SK-N-SH (cell line): ENCODE results near the gene ARL14. TPM values are rescaled to one million over a fixed set of nuclear protein-coding genes. Genes with fewer than 3 reads are reported as not detected.

Experiments used
- CTCF ChIA-PET: fragments of 300-600, 350-600 bp; formaldehyde crosslinking; extraction: SDS; loops from one replicate; lab custom pipeline; 2021; lab: Yijun Ruan, JAX
- POLR2A ChIA-PET: fragments of 350-600 bp; sonication (Branson Sonifier 250); formaldehyde crosslinking; extraction: SDS; loops from one replicate; lab custom pipeline; 2020; ENCODE audit warnings: antibody characterized with exemption, inconsistent platforms; lab: Yijun Ruan, JAX
- DNase-seq: peaks from one replicate; pipeline ENCODE4 v3.0.0; 2012
- H2AFZ ChIP-seq: fragments of 200-600 bp; sonication (generic); 2 replicates; pipeline ENCODE4 v1.8.1; 2016; ENCODE audit warnings: antibody characterized with exemption, mild to moderate bottlenecking, low read depth
- H3F3A ChIP-seq: fragments of 200-600 bp; sonication (generic); replicated peaks from 2 replicates; pipeline ENCODE3; 2016; ENCODE audit warnings: antibody characterized with exemption, mild to moderate bottlenecking; ENCODE audit not compliant: insufficient read depth
- H3K27ac ChIP-seq, 2 experiments: fragments of 200-500 bp in 1 of 2; fragments of 200-600 bp in 1 of 2; sonication (Bioruptor generic) in 1 of 2; sonication (generic), shearing (Covaris generic) in 1 of 2; 2 replicates each; pipeline versions ENCODE4 v1.5.1 to v1.6.1; 2014 to 2016; ENCODE audit warnings: low read depth in 2 of 2, inconsistent platforms in 1 of 2, low read length in 1 of 2, mild to moderate bottlenecking in 1 of 2, mixed read lengths in 1 of 2
- H3K27me3 ChIP-seq: fragments of 200-600 bp; sonication (generic), shearing (Covaris generic); 2 replicates; pipeline ENCODE4 v1.6.1; 2016; ENCODE audit warnings: mixed run types; ENCODE audit not compliant: insufficient read depth
- H3K36me3 ChIP-seq, 2 experiments: fragments of 200-500 bp in 1 of 2; fragments of 200-600 bp in 1 of 2; sonication (Bioruptor generic) in 1 of 2; sonication (generic) in 1 of 2; replicated peaks in 1 of 2; 2 replicates each; pipeline versions ENCODE3 to v1.5.1; 2014 to 2016; ENCODE audit warnings: low read length in 1 of 2, mild to moderate bottlenecking in 1 of 2; ENCODE audit not compliant: insufficient read depth in 2 of 2, control insufficient read depth in 1 of 2
- H3K4me1 ChIP-seq, 2 experiments: fragments of 200-500 bp in 1 of 2; fragments of 200-600 bp in 1 of 2; sonication (Bioruptor generic) in 1 of 2; sonication (generic), shearing (Covaris generic) in 1 of 2; 2 replicates each; pipeline versions ENCODE4 v1.5.1 to v1.6.1; 2014 to 2016; ENCODE audit warnings: low read depth in 1 of 2, low read length in 1 of 2, mixed run types in 1 of 2; ENCODE audit not compliant: insufficient read depth in 2 of 2, control insufficient read depth in 1 of 2
- H3K4me2 ChIP-seq: fragments of 200-600 bp; sonication (generic), shearing (Covaris generic); 2 replicates; pipeline ENCODE4 v1.6.1; 2017; ENCODE audit warnings: mixed run types
- H3K4me3 ChIP-seq, 2 experiments: fragments of 200-500 bp in 1 of 2; fragments of 200-600 bp in 1 of 2; sonication (Bioruptor generic) in 1 of 2; sonication (generic), shearing (Covaris generic) in 1 of 2; 2 replicates each; pipeline versions ENCODE4 v1.5.1 to v1.8.1; 2014 to 2016; ENCODE audit warnings: low read depth in 2 of 2, inconsistent platforms in 1 of 2, low read length in 1 of 2, mild to moderate bottlenecking in 1 of 2, mixed read lengths in 1 of 2, moderate library complexity in 1 of 2
- H3K79me2 ChIP-seq: fragments of 200-600 bp; sonication (generic); 2 replicates; pipeline ENCODE4 v1.8.1; 2017; ENCODE audit warnings: mild to moderate bottlenecking; ENCODE audit not compliant: insufficient read depth
- H3K9ac ChIP-seq: fragments of 200-600 bp; sonication (generic); 2 replicates; pipeline ENCODE4 v1.6.1; 2017; ENCODE audit warnings: mixed run types
- H3K9me2 ChIP-seq: fragments of 200-600 bp; sonication (generic); 2 replicates; pipeline ENCODE4 v1.6.1; 2017; ENCODE audit warnings: mixed run types
- H3K9me3 ChIP-seq: fragments of 200-600 bp; sonication (generic); 2 replicates; pipeline ENCODE4 v1.6.1; 2017; ENCODE audit warnings: mixed run types, mild to moderate bottlenecking, moderate library complexity
- H4K20me1 ChIP-seq: fragments of 200-600 bp; sonication (generic); 2 replicates; pipeline ENCODE4 v1.6.1; 2017; ENCODE audit warnings: mild to moderate bottlenecking, mixed run types; ENCODE audit not compliant: insufficient read depth
- EZH2phosphoT487 ChIP-seq: fragments of 200-600 bp; sonication (generic); IDR thresholded peaks from 2 replicates; pipeline ENCODE4 v1.6.1; 2017; ENCODE audit warnings: low read depth, mixed run types, mild to moderate bottlenecking, antibody characterized with exemption, moderate library complexity, borderline replicate concordance
- FOSL2 ChIP-seq: IDR thresholded peaks from 2 replicates; pipeline ENCODE4 v1.4.0; 2012; ENCODE audit warnings: low read depth, mild to moderate bottlenecking, moderate library complexity, borderline replicate concordance
- FOXJ3 ChIP-seq: sonication (generic); formaldehyde crosslinking; IDR thresholded peaks from 2 replicates; pipeline ENCODE4 v1.5.1; 2020; ENCODE audit warnings: mild to moderate bottlenecking, missing genetic modification reagents
- MXI1 ChIP-seq: IDR thresholded peaks from 2 replicates; pipeline ENCODE4 v1.6.1; 2012; ENCODE audit warnings: mild to moderate bottlenecking, low read depth, low read length, improper control_type of control experiment
- POLR2AphosphoS5 ChIP-seq: IDR thresholded peaks from 2 replicates; pipeline ENCODE4 v1.6.1; 2012; ENCODE audit warnings: low read depth, low read length
- RAD21 ChIP-seq: IDR thresholded peaks from 2 replicates; pipeline ENCODE4 v1.6.1; 2012; ENCODE audit warnings: mild to moderate bottlenecking, low read length
- RCOR1 ChIP-seq: fragments of 150-350 bp; IDR thresholded peaks from 2 replicates; pipeline ENCODE4 v1.6.1; 2017; ENCODE audit warnings: antibody characterized with exemption, low read length
- RFX5 ChIP-seq: IDR thresholded peaks from 2 replicates; pipeline ENCODE4 v1.6.1; 2012; ENCODE audit warnings: mild to moderate bottlenecking, improper control_type of control experiment, low read length
- RXRA ChIP-seq: IDR thresholded peaks from 2 replicates; pipeline ENCODE4 v1.4.0; 2012; ENCODE audit warnings: low read depth, mild to moderate bottlenecking, borderline replicate concordance
- TAF1 ChIP-seq: IDR thresholded peaks from 2 replicates; pipeline ENCODE4 v1.6.1; 2012; ENCODE audit warnings: low read depth, mild to moderate bottlenecking, low read length, moderate library complexity, borderline replicate concordance
- TEAD4 ChIP-seq: IDR thresholded peaks from 2 replicates; pipeline ENCODE4 v1.4.0; 2012; ENCODE audit warnings: mild to moderate bottlenecking, borderline replicate concordance; ENCODE audit not compliant: insufficient read depth
- YY1 ChIP-seq: IDR thresholded peaks from 2 replicates; pipeline ENCODE4 v1.4.0; 2012; ENCODE audit warnings: low read depth, mild to moderate bottlenecking
- WGBS: methylation state at CpG from one replicate; pipeline ENCODE4 v1.1.6; 2017; ENCODE audit warnings: low lambda C conversion rate; 5-methylcytosine and 5-hydroxymethylcytosine counted together
- polyA plus RNA-seq, 3 experiments: library from polyadenylated mRNA; depleted of rRNA; stranded (reverse); fragments of >200 nt; gene quantifications; 2 replicates each; pipeline ENCODE4 v1.2.3, GENCODE V29; 2012
- TF ChIP-seq, protein P1 (sequence below): IDR thresholded peaks from 2 replicates; pipeline ENCODE4 v1.4.0; 2012; ENCODE audit warnings: low read depth
- TF ChIP-seq, protein P2 (sequence below): fragments of 150-350 bp; IDR thresholded peaks from 2 replicates; pipeline ENCODE4 v1.6.1; 2016; ENCODE audit warnings: mild to moderate bottlenecking, low read depth, low read length
- TF ChIP-seq, protein P3 (sequence below): fragments of 200-600 bp; sonication (generic); IDR thresholded peaks from 2 replicates; pipeline ENCODE4 v1.6.1; 2017; ENCODE audit warnings: antibody characterized with exemption, mild to moderate bottlenecking, moderate library complexity
- TF ChIP-seq, protein P4 (sequence below): IDR thresholded peaks from 2 replicates; pipeline ENCODE4 v1.4.0; 2012; ENCODE audit warnings: low read depth, borderline replicate concordance
- TF ChIP-seq, protein P5 (sequence below): IDR thresholded peaks from 2 replicates; pipeline ENCODE4 v1.6.1; 2012; ENCODE audit warnings: mild to moderate bottlenecking, low read depth, low read length, moderate library complexity
- TF ChIP-seq, protein P6 (sequence below): fragments of 150-350 bp; IDR thresholded peaks from 2 replicates; pipeline ENCODE4 v1.6.1; 2017; ENCODE audit warnings: antibody characterized with exemption, low read length, low read depth, borderline replicate concordance

Gene ARL14
- polyA plus RNA-seq, 1 of the 3 experiments (the other 2 are of a cell fraction) = not detected

DNA sequence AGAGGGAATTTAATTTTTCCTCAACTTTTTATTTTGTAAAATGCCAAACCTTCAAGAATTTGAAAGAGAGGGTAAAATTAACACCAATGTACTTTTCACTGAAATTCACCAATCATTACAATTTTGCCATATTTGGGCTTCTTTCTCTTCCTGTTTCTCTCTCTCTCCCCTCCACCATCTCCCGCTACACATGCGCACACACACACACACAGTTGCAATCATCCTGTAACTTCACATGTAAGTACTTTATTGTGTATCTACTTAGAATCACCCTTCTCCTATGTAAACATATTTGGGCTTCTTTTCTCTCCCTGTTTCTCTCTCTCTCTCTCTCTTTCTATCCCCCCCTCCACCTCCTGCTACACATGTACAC is 7.4 kb downstream of the ARL14 start:
- no peak overlapping the region for H2AFZ ChIP-seq
- no peaks in the 10 kb centered on the region for H3F3A ChIP-seq
- H3K27ac ChIP-seq = no peak overlapping the region
- H4K20me1 ChIP-seq = no peaks in the 10 kb centered on the region
- H3K36me3 ChIP-seq = no peaks in the 10 kb centered on the region
- H3K27me3 ChIP-seq = no peaks in the 10 kb centered on the region
- H3K9ac ChIP-seq = no peak overlapping the region
- TF ChIP-seq FOXJ3 (CRISPR knock-in tag) = no peak
- TF ChIP-seq, protein P1, sequence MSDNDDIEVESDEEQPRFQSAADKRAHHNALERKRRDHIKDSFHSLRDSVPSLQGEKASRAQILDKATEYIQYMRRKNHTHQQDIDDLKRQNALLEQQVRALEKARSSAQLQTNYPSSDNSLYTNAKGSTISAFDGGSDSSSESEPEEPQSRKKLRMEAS = no peak
- TF ChIP-seq, protein P2, sequence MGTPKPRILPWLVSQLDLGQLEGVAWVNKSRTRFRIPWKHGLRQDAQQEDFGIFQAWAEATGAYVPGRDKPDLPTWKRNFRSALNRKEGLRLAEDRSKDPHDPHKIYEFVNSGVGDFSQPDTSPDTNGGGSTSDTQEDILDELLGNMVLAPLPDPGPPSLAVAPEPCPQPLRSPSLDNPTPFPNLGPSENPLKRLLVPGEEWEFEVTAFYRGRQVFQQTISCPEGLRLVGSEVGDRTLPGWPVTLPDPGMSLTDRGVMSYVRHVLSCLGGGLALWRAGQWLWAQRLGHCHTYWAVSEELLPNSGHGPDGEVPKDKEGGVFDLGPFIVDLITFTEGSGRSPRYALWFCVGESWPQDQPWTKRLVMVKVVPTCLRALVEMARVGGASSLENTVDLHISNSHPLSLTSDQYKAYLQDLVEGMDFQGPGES = no peak
- no peak for TF ChIP-seq RFX5
- TF ChIP-seq RXRA = no peak
- TF ChIP-seq RAD21 = no peak
- TF ChIP-seq, protein P3, sequence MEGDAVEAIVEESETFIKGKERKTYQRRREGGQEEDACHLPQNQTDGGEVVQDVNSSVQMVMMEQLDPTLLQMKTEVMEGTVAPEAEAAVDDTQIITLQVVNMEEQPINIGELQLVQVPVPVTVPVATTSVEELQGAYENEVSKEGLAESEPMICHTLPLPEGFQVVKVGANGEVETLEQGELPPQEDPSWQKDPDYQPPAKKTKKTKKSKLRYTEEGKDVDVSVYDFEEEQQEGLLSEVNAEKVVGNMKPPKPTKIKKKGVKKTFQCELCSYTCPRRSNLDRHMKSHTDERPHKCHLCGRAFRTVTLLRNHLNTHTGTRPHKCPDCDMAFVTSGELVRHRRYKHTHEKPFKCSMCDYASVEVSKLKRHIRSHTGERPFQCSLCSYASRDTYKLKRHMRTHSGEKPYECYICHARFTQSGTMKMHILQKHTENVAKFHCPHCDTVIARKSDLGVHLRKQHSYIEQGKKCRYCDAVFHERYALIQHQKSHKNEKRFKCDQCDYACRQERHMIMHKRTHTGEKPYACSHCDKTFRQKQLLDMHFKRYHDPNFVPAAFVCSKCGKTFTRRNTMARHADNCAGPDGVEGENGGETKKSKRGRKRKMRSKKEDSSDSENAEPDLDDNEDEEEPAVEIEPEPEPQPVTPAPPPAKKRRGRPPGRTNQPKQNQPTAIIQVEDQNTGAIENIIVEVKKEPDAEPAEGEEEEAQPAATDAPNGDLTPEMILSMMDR = no peak
- TF ChIP-seq, protein P4, sequence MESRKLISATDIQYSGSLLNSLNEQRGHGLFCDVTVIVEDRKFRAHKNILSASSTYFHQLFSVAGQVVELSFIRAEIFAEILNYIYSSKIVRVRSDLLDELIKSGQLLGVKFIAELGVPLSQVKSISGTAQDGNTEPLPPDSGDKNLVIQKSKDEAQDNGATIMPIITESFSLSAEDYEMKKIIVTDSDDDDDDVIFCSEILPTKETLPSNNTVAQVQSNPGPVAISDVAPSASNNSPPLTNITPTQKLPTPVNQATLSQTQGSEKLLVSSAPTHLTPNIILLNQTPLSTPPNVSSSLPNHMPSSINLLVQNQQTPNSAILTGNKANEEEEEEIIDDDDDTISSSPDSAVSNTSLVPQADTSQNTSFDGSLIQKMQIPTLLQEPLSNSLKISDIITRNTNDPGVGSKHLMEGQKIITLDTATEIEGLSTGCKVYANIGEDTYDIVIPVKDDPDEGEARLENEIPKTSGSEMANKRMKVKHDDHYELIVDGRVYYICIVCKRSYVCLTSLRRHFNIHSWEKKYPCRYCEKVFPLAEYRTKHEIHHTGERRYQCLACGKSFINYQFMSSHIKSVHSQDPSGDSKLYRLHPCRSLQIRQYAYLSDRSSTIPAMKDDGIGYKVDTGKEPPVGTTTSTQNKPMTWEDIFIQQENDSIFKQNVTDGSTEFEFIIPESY = no peak
- no peak for TF ChIP-seq FOSL2
- TF ChIP-seq TEAD4 = no peak
- no peak for TF ChIP-seq POLR2AphosphoS5
- TF ChIP-seq MXI1 = no peak
- no peak for TF ChIP-seq RCOR1
- TF ChIP-seq, protein P5, sequence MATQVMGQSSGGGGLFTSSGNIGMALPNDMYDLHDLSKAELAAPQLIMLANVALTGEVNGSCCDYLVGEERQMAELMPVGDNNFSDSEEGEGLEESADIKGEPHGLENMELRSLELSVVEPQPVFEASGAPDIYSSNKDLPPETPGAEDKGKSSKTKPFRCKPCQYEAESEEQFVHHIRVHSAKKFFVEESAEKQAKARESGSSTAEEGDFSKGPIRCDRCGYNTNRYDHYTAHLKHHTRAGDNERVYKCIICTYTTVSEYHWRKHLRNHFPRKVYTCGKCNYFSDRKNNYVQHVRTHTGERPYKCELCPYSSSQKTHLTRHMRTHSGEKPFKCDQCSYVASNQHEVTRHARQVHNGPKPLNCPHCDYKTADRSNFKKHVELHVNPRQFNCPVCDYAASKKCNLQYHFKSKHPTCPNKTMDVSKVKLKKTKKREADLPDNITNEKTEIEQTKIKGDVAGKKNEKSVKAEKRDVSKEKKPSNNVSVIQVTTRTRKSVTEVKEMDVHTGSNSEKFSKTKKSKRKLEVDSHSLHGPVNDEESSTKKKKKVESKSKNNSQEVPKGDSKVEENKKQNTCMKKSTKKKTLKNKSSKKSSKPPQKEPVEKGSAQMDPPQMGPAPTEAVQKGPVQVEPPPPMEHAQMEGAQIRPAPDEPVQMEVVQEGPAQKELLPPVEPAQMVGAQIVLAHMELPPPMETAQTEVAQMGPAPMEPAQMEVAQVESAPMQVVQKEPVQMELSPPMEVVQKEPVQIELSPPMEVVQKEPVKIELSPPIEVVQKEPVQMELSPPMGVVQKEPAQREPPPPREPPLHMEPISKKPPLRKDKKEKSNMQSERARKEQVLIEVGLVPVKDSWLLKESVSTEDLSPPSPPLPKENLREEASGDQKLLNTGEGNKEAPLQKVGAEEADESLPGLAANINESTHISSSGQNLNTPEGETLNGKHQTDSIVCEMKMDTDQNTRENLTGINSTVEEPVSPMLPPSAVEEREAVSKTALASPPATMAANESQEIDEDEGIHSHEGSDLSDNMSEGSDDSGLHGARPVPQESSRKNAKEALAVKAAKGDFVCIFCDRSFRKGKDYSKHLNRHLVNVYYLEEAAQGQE = no peak
- TF ChIP-seq YY1 = no peak
- TF ChIP-seq EZH2phosphoT487 = no peak
- TF ChIP-seq TAF1 = no peak
- TF ChIP-seq, protein P6, sequence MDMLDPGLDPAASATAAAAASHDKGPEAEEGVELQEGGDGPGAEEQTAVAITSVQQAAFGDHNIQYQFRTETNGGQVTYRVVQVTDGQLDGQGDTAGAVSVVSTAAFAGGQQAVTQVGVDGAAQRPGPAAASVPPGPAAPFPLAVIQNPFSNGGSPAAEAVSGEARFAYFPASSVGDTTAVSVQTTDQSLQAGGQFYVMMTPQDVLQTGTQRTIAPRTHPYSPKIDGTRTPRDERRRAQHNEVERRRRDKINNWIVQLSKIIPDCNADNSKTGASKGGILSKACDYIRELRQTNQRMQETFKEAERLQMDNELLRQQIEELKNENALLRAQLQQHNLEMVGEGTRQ = no peak
- H3K9me2 ChIP-seq = no peaks in the 10 kb centered on the region
- H3K9me3 ChIP-seq = no peaks in the 10 kb centered on the region
- POLR2A ChIA-PET = no interaction called here
- CTCF ChIA-PET = no interaction called here
- H3K4me3 ChIP-seq = no peak overlapping the region
- DNase-seq = no peak
- H3K4me1 ChIP-seq = no peaks in the 10 kb centered on the region
- WGBS = 93% methylated on average over 2 of the region's 2 CpGs
- no peak overlapping the region for H3K4me2 ChIP-seq
- no peaks in the 10 kb centered on the region for H3K79me2 ChIP-seq
